Caco-2 (cell line): ENCODE results near the gene IER3. TPM values are rescaled to one million over a fixed set of nuclear protein-coding genes. Genes with fewer than 3 reads are reported as not detected.

Experiments used
- BruUV-seq: library from RNA; stranded (reverse); fragments of 400-500 nt; replicated peaks from 2 replicates; lab custom pipeline; 2021; lab: Mats Ljungman, UMichigan
- CTCF ChIA-PET: fragments of 300-600 bp; sonication (Branson Sonifier 250); formaldehyde crosslinking; loops from one replicate; lab custom pipeline; 2022; ENCODE audit warnings: antibody characterized with exemption; lab: Charles Lee
- POLR2A ChIA-PET: fragments of 300-600 bp; sonication (Branson Sonifier 250); formaldehyde crosslinking; loops from one replicate; lab custom pipeline; 2022; ENCODE audit warnings: antibody characterized with exemption; lab: Charles Lee
- DNase-seq, 2 experiments: peaks; one replicate each; pipeline versions ENCODE4 v3.0.0 to v3.0.0-alpha.2; 2020 to 2022
- H3K27me3 ChIP-seq: replicated peaks from 2 replicates; pipeline ENCODE4 v1.6.0; 2011; ENCODE audit warnings: low read length; ENCODE audit not compliant: control insufficient read depth, insufficient read depth
- H3K36me3 ChIP-seq: 2 replicates; pipeline ENCODE4 v1.5.1; 2011; ENCODE audit warnings: low read length; ENCODE audit not compliant: control insufficient read depth, insufficient read depth
- H3K4me1 ChIP-seq: fragments of 250-450 bp; sonication (Bioruptor Pico); 2 replicates; pipeline ENCODE4 v1.5.1; 2020; ENCODE audit warnings: mild to moderate bottlenecking
- H3K4me3 ChIP-seq: 2 replicates; pipeline ENCODE4 v1.5.1; 2011; ENCODE audit warnings: low read depth, mild to moderate bottlenecking, control low read depth, low read length
- H3K9me3 ChIP-seq: fragments of 250-450 bp; sonication (Bioruptor Pico); 2 replicates; pipeline ENCODE4 v1.5.1; 2020; ENCODE audit warnings: mild to moderate bottlenecking, moderate library complexity
- H3K27ac Mint-ChIP-seq: one replicate; pipeline ENCODE4 v1.8.0; 2022; ENCODE audit warnings: mixed read lengths; ENCODE audit not compliant: unreplicated experiment
- H3K27me3 Mint-ChIP-seq: one replicate; pipeline ENCODE4 v1.8.0; 2022; ENCODE audit warnings: mixed read lengths; ENCODE audit not compliant: insufficient read depth, unreplicated experiment
- H3K36me3 Mint-ChIP-seq: one replicate; pipeline ENCODE4 v1.8.0; 2022; ENCODE audit warnings: mild to moderate bottlenecking, mixed read lengths; ENCODE audit not compliant: insufficient read depth, unreplicated experiment
- H3K4me1 Mint-ChIP-seq: one replicate; pipeline ENCODE4 v1.8.0; 2022; ENCODE audit warnings: low read depth, mixed read lengths; ENCODE audit not compliant: unreplicated experiment
- H3K4me3 Mint-ChIP-seq: one replicate; pipeline ENCODE4 v1.8.0; 2022; ENCODE audit warnings: mild to moderate bottlenecking, moderate library complexity, mixed read lengths; ENCODE audit not compliant: unreplicated experiment
- H3K9me3 Mint-ChIP-seq: one replicate; pipeline ENCODE4 v1.8.0; 2022; ENCODE audit warnings: mixed read lengths; ENCODE audit not compliant: unreplicated experiment
- CTCF ChIP-seq, 2 experiments: fragments of 200-600 bp in 1 of 2; IDR thresholded peaks; 1 replicate in 1 of 2; 2 replicates in 1 of 2; pipeline versions ENCODE4 v1.5.1 to v1.8.0; 2011 to 2022; ENCODE audit warnings: antibody characterized with exemption in 1 of 2, control low read depth in 1 of 2, inconsistent platforms in 1 of 2, low read depth in 1 of 2, low read length in 1 of 2, mild to moderate bottlenecking in 1 of 2, moderate library complexity in 1 of 2; ENCODE audit not compliant: insufficient read depth in 1 of 2, severe bottlenecking in 1 of 2, unreplicated experiment in 1 of 2
- intact Hi-C: fragments of 100-400 bp; cut with micrococcal nuclease; formaldehyde crosslinking; loops from one replicate; pipeline ENCODE4 v1.10.0; 2022; ENCODE audit not compliant: unreplicated experiment
- total RNA-seq: library from RNA; stranded (reverse); gene quantifications from 2 replicates; pipeline ENCODE4 v1.2.3, GENCODE V29; 2022

IER3 gene
- total RNA-seq, 1 experiment from 2014 or later, result 13.0 TPM

- H3K4me1 Mint-ChIP-seq, result peaks cover 32% of the 10 kb centered on the region
- ChIA-PET POLR2A (interaction anchor here (1.0 kb wide), 1 partner anchor 42 kb away, joined by 4 read pairs; no protein-coding TSS in a partner anchor), CTCF (interaction anchor here (1.0 to 2.9 kb wide), 2 partner anchors 42 to 48 kb away, joined by 3 to 28 read pairs; partner anchors contain the start of gene DHX16)
- Histone ChIP-seq H3K4me3 (peak overlapping the region; percentile 89), H3K27me3 (no peaks in the 10 kb centered on the region), H3K36me3 (peaks cover 6% of the 10 kb centered on the region), H3K4me1 (peaks cover 13% of the 10 kb centered on the region; the same call in 1 of the 2 replicates), H3K9me3 (no peaks in the 10 kb centered on the region)
- H3K4me3 Mint-ChIP-seq, result peak overlapping the region; percentile 81
- BruUV-seq, result no TSS peak
- H3K27me3 Mint-ChIP-seq, result no peaks in the 10 kb centered on the region
- intact Hi-C loops, result loop anchor here (1.0 kb wide), 1 partner anchor 103 kb away; the partner anchor contains the start of genes MRPS18B and PPP1R10
- H3K27ac Mint-ChIP-seq, result peak overlapping the region; percentile 85
- no peak for TF ChIP-seq CTCF (IDR thresholded peaks at IDR 0.05; ENCODE audit: insufficient read depth in 1 of 2, low read depth in 1 of 2, low read length in 1 of 2, severe bottlenecking in 1 of 2, unreplicated experiment in 1 of 2)
- peaks cover 71% of the 10 kb centered on the region for H3K36me3 Mint-ChIP-seq
- no peaks in the 10 kb centered on the region for H3K9me3 Mint-ChIP-seq
- peak; percentile 69 for DNase-seq
Measured at GRCh38 chr6:30720738-30721197, 23.6 kb downstream of the IER3 start.

- BruUV-seq, result TSS peak; percentile 20
Measured at GRCh38 chr6:30719791-30720737, 24.3 kb downstream of the IER3 start, which contains the start of gene TUBB. TSS of gene TUBB (plus strand) at chr6:30720352. CDS start at chr6:30720507, 155 bp downstream.

More at GRCh38 chr6:30719791-30720737, 24.3 kb downstream of the IER3 start, which contains the start of gene TUBB:
- no peaks in the 10 kb centered on the region for H3K9me3 Mint-ChIP-seq
- intact Hi-C loops, result loop anchor here (1.0 to 5.0 kb wide), 2 partner anchors 103 to 508 kb away; partner anchors contain the start of genes MRPS18B, PPP1R10 and TRIM26
- H3K36me3 ChIP-seq, result peaks cover 6% of the 10 kb centered on the region
- H3K4me3 Mint-ChIP-seq, result peak within 1 kb of the TSS; percentile 81
- peaks cover 68% of the 10 kb centered on the region for H3K36me3 Mint-ChIP-seq
- CTCF ChIA-PET, result no interaction called here
- H3K27me3 Mint-ChIP-seq, result no peaks in the 10 kb centered on the region
- peak; percentile 96 to 97 for DNase-seq
- peak within 1 kb of the TSS; percentile 89 for H3K4me3 ChIP-seq
- H3K27me3 ChIP-seq, result no peaks in the 10 kb centered on the region
- peaks cover 32% of the 10 kb centered on the region for H3K4me1 Mint-ChIP-seq
- H3K9me3 ChIP-seq, result no peaks in the 10 kb centered on the region
- peak within 1 kb of the TSS; percentile 85 for H3K27ac Mint-ChIP-seq
- H3K4me1 ChIP-seq, result peaks cover 13% of the 10 kb centered on the region; the same call in 1 of the 2 replicates
- POLR2A ChIA-PET, result interaction anchor here (0.6 to 1.0 kb wide), 3 partner anchors 44 to 1144 kb away, joined by 3 to 5 read pairs (median 3); partner anchors contain the start of gene GTF2H4
- no peak for TF ChIP-seq CTCF (IDR thresholded peaks at IDR 0.05; ENCODE audit: insufficient read depth in 1 of 2, low read depth in 1 of 2, low read length in 1 of 2, severe bottlenecking in 1 of 2, unreplicated experiment in 1 of 2)
